Peyer's patch (tissue), 4 donors: ENCODE measurements around the gene PCSK5.

Source experiments
- CTCF ChIP-seq, 6 experiments: fragments of 450-650 bp in 4 of 6; fragments of 200-600 bp in 2 of 6; sonication (generic) in 1 of 6; IDR thresholded peaks; one replicate each; pipeline ENCODE4 v1.5.1; 2017 to 2019; ENCODE audit warnings: antibody characterized with exemption in 6 of 6, mild to moderate bottlenecking in 3 of 6, moderate library complexity in 1 of 6
- POLR2A ChIP-seq, 2 donors: fragments of 450-650 bp; IDR thresholded peaks; one replicate each; pipeline ENCODE4 v1.5.1; 2017; ENCODE audit warnings: antibody characterized with exemption in 2 of 2, mild to moderate bottlenecking in 2 of 2, moderate library complexity in 2 of 2

GRCh38 chr9:75870450-75870849, 20.0 kb upstream of the PCSK5 start:
- no peak for TF ChIP-seq CTCF (IDR thresholded peaks at IDR 0.05)
- no peak for TF ChIP-seq POLR2A (IDR thresholded peaks at IDR 0.05)
